Keratinocyte (primary cell): ENCODE results near the gene PSMB7. TPM values are rescaled to one million over a fixed set of nuclear protein-coding genes. Genes with fewer than 3 reads are reported as not detected.

ENCODE experiments used
- DNase-seq: peaks from one replicate; pipeline ENCODE4 v3.0.0-alpha.2; 2011; ENCODE audit warnings: low read depth, missing footprints, low spot score
- FAIRE-seq: peaks from 2 replicates; lab custom pipeline; 2011; peaks lifted over from hg19 to GRCh38; lab: Jason Lieb, UNC
- H2AFZ ChIP-seq: 2 replicates; pipeline ENCODE4 v1.6.0; 2012; ENCODE audit warnings: low read length, control low read depth, inconsistent platforms; ENCODE audit not compliant: control insufficient read depth
- H3K27ac ChIP-seq: 2 replicates; pipeline ENCODE4 v1.5.1; 2011; ENCODE audit warnings: low read length; ENCODE audit not compliant: control insufficient read depth, insufficient read depth
- H3K27me3 ChIP-seq: 3 replicates; pipeline ENCODE4 v1.6.0; 2011; ENCODE audit warnings: low read length; ENCODE audit not compliant: control insufficient read depth, insufficient read depth; ENCODE audit errors: extremely low read depth
- H3K36me3 ChIP-seq, 2 experiments: 2 replicates in 1 of 2; 3 replicates in 1 of 2; pipeline ENCODE4 v1.5.1; 2011; ENCODE audit warnings: low read length in 2 of 2, mild to moderate bottlenecking in 1 of 2; ENCODE audit not compliant: control insufficient read depth in 2 of 2, insufficient read depth in 2 of 2; ENCODE audit errors: extremely low read depth in 1 of 2
- H3K4me1 ChIP-seq: 3 replicates; pipeline ENCODE4 v1.5.1; 2011; ENCODE audit warnings: low read length; ENCODE audit not compliant: control insufficient read depth, insufficient read depth; ENCODE audit errors: extremely low read depth
- H3K4me2 ChIP-seq: 3 replicates; pipeline ENCODE4 v1.6.0; 2011; ENCODE audit warnings: low read depth, low read length; ENCODE audit not compliant: control insufficient read depth, insufficient read depth; ENCODE audit errors: extremely low read depth
- H3K4me3 ChIP-seq, 3 experiments: fragments of 200-600 bp in 1 of 3; sonication (generic) in 1 of 3; 2 replicates in 2 of 3; 3 replicates in 1 of 3; pipeline ENCODE4 v1.5.1; 2011 to 2016; ENCODE audit warnings: low read length in 3 of 3, mild to moderate bottlenecking in 3 of 3, control low read depth in 2 of 3, inconsistent platforms in 1 of 3, low read depth in 1 of 3, mixed read lengths in 1 of 3, mixed run types in 1 of 3, moderate library complexity in 1 of 3; ENCODE audit not compliant: control insufficient read depth in 2 of 3, insufficient read depth in 2 of 3; ENCODE audit errors: extremely low read depth in 1 of 3
- H3K79me2 ChIP-seq: 2 replicates; pipeline ENCODE4 v1.6.0; 2012; ENCODE audit warnings: low read length; ENCODE audit not compliant: control insufficient read depth, insufficient read depth
- H3K9ac ChIP-seq: 3 replicates; pipeline ENCODE4 v1.6.0; 2011; ENCODE audit warnings: low read length; ENCODE audit not compliant: control insufficient read depth, insufficient read depth; ENCODE audit errors: extremely low read depth
- H3K9me1 ChIP-seq: 3 replicates; pipeline ENCODE4 v1.6.0; 2011; ENCODE audit warnings: low read length; ENCODE audit not compliant: control insufficient read depth, insufficient read depth; ENCODE audit errors: extremely low read depth
- H3K9me3 ChIP-seq: 2 replicates; pipeline ENCODE4 v1.5.1; 2012; ENCODE audit warnings: low read depth, low read length; ENCODE audit not compliant: control insufficient read depth
- H4K20me1 ChIP-seq: 3 replicates; pipeline ENCODE4 v1.6.0; 2011; ENCODE audit warnings: low read length; ENCODE audit not compliant: control insufficient read depth, insufficient read depth; ENCODE audit errors: extremely low read depth
- CTCF ChIP-seq, 3 experiments: IDR thresholded peaks in 1 of 3; conservative IDR thresholded peaks in 1 of 3; optimal IDR thresholded peaks in 1 of 3; 2 replicates in 2 of 3; 3 replicates in 1 of 3; pipeline versions ENCODE3 to v1.5.1; 2011; ENCODE audit warnings: low read length in 3 of 3, mild to moderate bottlenecking in 3 of 3, moderate library complexity in 2 of 3, control low read depth in 1 of 3, inconsistent platforms in 1 of 3; ENCODE audit not compliant: insufficient read depth in 2 of 3; ENCODE audit errors: extremely low read depth in 1 of 3
- EZH2 ChIP-seq: IDR thresholded peaks from one replicate; pipeline ENCODE4 v1.6.1; 2012; ENCODE audit warnings: inconsistent platforms, mild to moderate bottlenecking, low read length, moderate library complexity
- dilution Hi-C: fragments of 300-500 bp; cut with MboI; formaldehyde crosslinking; loops from one replicate; pipeline ENCODE4 v1.7.0; 2020; ENCODE audit warnings: low sequenced_read_pairs; ENCODE audit not compliant: extremely low pct_ligation_motif_present
- polyA plus RNA-seq, 5 experiments: library from polyadenylated mRNA; depleted of rRNA in 3 of 5; stranded (reverse) in 3 of 5; stranded (forward) in 1 of 5; unstranded in 1 of 5; fragments of >200 nt; gene quantifications; 1 replicate in 1 of 5; 2 replicates in 3 of 5; 3 replicates in 1 of 5; pipeline versions ENCODE4 v1.2.1 to v1.2.3, GENCODE V29; 2011 to 2012; ENCODE audit warnings: missing spikeins in 2 of 5, low read depth in 1 of 5, low replicate concordance in 1 of 5

PSMB7 gene
- polyA plus RNA-seq, 1 donor (not counting 4 experiments of a cell fraction or from before 2014, with no cell fraction given) = 388 TPM

GRCh38 chr9:124415852-124416484 is 726 bp upstream of the PSMB7 start:
- FAIRE-seq = no peak
- H3K27ac ChIP-seq = no peak overlapping the region
- TF ChIP-seq CTCF (optimal IDR thresholded peaks at IDR 0.05 in 1 of 3, IDR thresholded peaks at IDR 0.05 in 1 of 3, conservative IDR thresholded peaks at IDR 0.05 in 1 of 3; ENCODE audit: extremely low read depth in 1 of 3, insufficient read depth in 2 of 3, low read length in 3 of 3) (no peak), EZH2 (no peak)

DNA sequence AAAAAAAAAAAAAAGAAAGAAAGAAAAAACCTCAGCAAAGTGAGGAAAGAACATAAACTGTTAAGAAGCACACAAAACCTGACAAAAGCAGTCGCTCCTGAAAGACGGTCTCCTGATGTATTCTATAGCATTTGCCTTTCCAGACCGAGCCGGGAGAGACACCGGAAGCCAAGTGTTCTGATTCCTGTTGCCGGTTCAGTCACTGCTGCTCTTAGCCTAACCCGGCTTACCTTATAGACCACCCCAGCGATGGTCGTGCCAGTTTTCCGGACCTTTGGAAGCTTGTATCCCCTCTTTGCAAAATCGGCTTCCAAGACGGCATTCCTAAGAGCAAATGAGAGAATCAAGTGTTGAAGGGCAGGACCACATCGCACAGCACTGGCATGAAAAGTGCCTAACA is 630 bp downstream of the PSMB7 start:
- Histone ChIP-seq H3K4me1 (peaks cover 44% of the 10 kb centered on the region), H2AFZ (peak overlapping the region; percentile 94), H3K9ac (peak overlapping the region; percentile 98), H3K9me3 (no peaks in the 10 kb centered on the region), H3K4me3 (peak overlapping the region; percentile 73 to 100 (median 88)), H3K36me3 (peaks cover 6 to 37% of the 10 kb centered on the region in 2 experiments), H3K27me3 (no peaks in the 10 kb centered on the region), H4K20me1 (no peaks in the 10 kb centered on the region), H3K27ac (peak overlapping the region; percentile 97), H3K9me1 (no peaks in the 10 kb centered on the region), H3K79me2 (peaks cover 36% of the 10 kb centered on the region), H3K4me2 (peak overlapping the region; percentile 98)
- no peak for TF ChIP-seq CTCF (optimal IDR thresholded peaks at IDR 0.05 in 1 of 3, IDR thresholded peaks at IDR 0.05 in 1 of 3, conservative IDR thresholded peaks at IDR 0.05 in 1 of 3; ENCODE audit: extremely low read depth in 1 of 3, insufficient read depth in 2 of 3, low read length in 3 of 3)
- TF ChIP-seq EZH2 = no peak
- DNase-seq = no peak
- FAIRE-seq = no peak
- dilution Hi-C loops = no loop called here

More at GRCh38 chr9:124415852-124416484, 726 bp upstream of the PSMB7 start:
- Histone ChIP-seq H2AFZ (peak overlapping the region; percentile 89), H3K4me3 (peak overlapping the region in 1 of 3 experiments; percentile 100), H3K9me1 (no peaks in the 10 kb centered on the region), H3K4me1 (peaks cover 36% of the 10 kb centered on the region), H3K36me3 (peaks cover 4 to 30% of the 10 kb centered on the region in 2 experiments), H3K9me3 (no peaks in the 10 kb centered on the region), H3K4me2 (peak overlapping the region; percentile 50), H3K9ac (no peak overlapping the region), H3K27me3 (no peaks in the 10 kb centered on the region), H3K79me2 (peaks cover 23% of the 10 kb centered on the region), H4K20me1 (no peaks in the 10 kb centered on the region)
- DNase-seq = no peak
- dilution Hi-C loops = no loop called here
